DOHH2 (cell line): ENCODE results near the gene RAG2.

ENCODE experiments used
- H3F3A ChIP-seq: fragments of 200-600 bp; sonication (generic), shearing (Covaris generic); 2 replicates; pipeline ENCODE4 v1.6.0; 2016; ENCODE audit warnings: antibody characterized with exemption, mild to moderate bottlenecking; ENCODE audit not compliant: control insufficient read depth, insufficient read depth
- H3K27ac ChIP-seq: fragments of 200-600 bp; sonication (generic); 2 replicates; pipeline ENCODE4 v1.5.1; 2014; ENCODE audit warnings: low read depth, mild to moderate bottlenecking, low read length, moderate library complexity
- H3K27me3 ChIP-seq: fragments of 200-600 bp; sonication (generic); 2 replicates; pipeline ENCODE4 v1.6.1; 2014; ENCODE audit warnings: mild to moderate bottlenecking, low read length, mixed read lengths; ENCODE audit not compliant: control insufficient read depth
- H3K36me3 ChIP-seq: fragments of 200-600 bp; sonication (generic); 2 replicates; pipeline ENCODE4 v1.6.1; 2014; ENCODE audit warnings: mild to moderate bottlenecking, low read length, moderate library complexity, mixed read lengths; ENCODE audit not compliant: control insufficient read depth
- H3K4me1 ChIP-seq: fragments of 200-600 bp; sonication (generic); 2 replicates; pipeline ENCODE4 v1.6.1; 2014; ENCODE audit warnings: mild to moderate bottlenecking, low read length, mixed read lengths; ENCODE audit not compliant: control insufficient read depth
- H3K4me2 ChIP-seq: fragments of 200-600 bp; sonication (generic); 2 replicates; pipeline ENCODE4 v1.6.0; 2014; ENCODE audit warnings: mild to moderate bottlenecking, low read length, moderate library complexity
- H3K4me3 ChIP-seq: fragments of 200-600 bp; sonication (generic); 2 replicates; pipeline ENCODE4 v1.5.1; 2014; ENCODE audit warnings: mild to moderate bottlenecking, low read length, mixed read lengths
- H3K79me2 ChIP-seq: fragments of 200-600 bp; sonication (generic); 2 replicates; pipeline ENCODE4 v1.6.1; 2014; ENCODE audit warnings: mild to moderate bottlenecking, low read length, mixed read lengths; ENCODE audit not compliant: control insufficient read depth
- H3K9me2 ChIP-seq: fragments of 200-600 bp; sonication (generic); replicated peaks from 2 replicates; pipeline ENCODE4 v1.6.1; 2014; ENCODE audit warnings: mild to moderate bottlenecking, low read length, mixed read lengths; ENCODE audit not compliant: control insufficient read depth
- H3K9me3 ChIP-seq: fragments of 200-600 bp; sonication (generic); 2 replicates; pipeline ENCODE4 v1.6.1; 2014; ENCODE audit warnings: antibody characterized with exemption, low read length, mixed read lengths; ENCODE audit not compliant: control insufficient read depth, insufficient read depth
- H4K20me1 ChIP-seq: fragments of 200-600 bp; sonication (generic); 2 replicates; pipeline ENCODE4 v1.6.0; 2014; ENCODE audit warnings: low read depth, mild to moderate bottlenecking, antibody characterized with exemption, low read length, moderate library complexity; ENCODE audit not compliant: control insufficient read depth, insufficient read depth
- CTCF ChIP-seq: fragments of 200-600 bp; sonication (generic); IDR thresholded peaks from one replicate; pipeline ENCODE4 v1.5.1; 2014; ENCODE audit warnings: antibody characterized with exemption, mild to moderate bottlenecking, low read depth, low read length; ENCODE audit not compliant: poor library complexity, severe bottlenecking
- EZH2phosphoT487 ChIP-seq: fragments of 200-600 bp; sonication (generic); IDR thresholded peaks from 2 replicates; pipeline ENCODE4 v1.6.1; 2017; ENCODE audit warnings: borderline replicate concordance, mild to moderate bottlenecking, antibody characterized with exemption, low read length, moderate library complexity, mixed read lengths

The RAG2 gene

DNA sequence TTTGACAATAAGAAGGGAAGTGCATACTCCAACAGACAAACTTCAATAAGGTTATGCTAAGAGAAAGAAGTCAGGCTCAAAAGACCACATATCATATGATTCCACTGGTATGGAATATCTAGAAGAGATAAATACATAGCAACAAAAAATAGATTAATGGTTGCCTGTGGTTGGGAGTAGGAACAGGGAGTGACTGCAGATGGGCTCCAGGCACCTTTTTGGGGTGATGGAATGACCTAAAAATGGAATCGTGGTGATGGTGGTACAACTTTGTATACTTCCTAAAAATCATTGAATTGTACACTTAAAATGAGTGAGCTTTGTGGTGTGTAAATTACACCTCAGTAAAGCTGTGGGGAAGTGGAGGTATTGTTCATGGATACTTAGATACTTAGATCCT, 29.0 kb upstream of the RAG2 start:
- H3K4me3 ChIP-seq, result no peak overlapping the region
- H3K4me2 ChIP-seq, result no peak overlapping the region
- H3K27ac ChIP-seq, result no peak overlapping the region
- no peaks in the 10 kb centered on the region for H3K79me2 ChIP-seq
- no peaks in the 10 kb centered on the region for H4K20me1 ChIP-seq
- no peak for TF ChIP-seq CTCF
- TF ChIP-seq EZH2phosphoT487, result no peak
- no peaks in the 10 kb centered on the region for H3K9me2 ChIP-seq
- no peaks in the 10 kb centered on the region for H3K27me3 ChIP-seq
- no peaks in the 10 kb centered on the region for H3K9me3 ChIP-seq
- H3K4me1 ChIP-seq, result no peaks in the 10 kb centered on the region
- no peaks in the 10 kb centered on the region for H3K36me3 ChIP-seq
- H3F3A ChIP-seq, result no peaks in the 10 kb centered on the region

DNA sequence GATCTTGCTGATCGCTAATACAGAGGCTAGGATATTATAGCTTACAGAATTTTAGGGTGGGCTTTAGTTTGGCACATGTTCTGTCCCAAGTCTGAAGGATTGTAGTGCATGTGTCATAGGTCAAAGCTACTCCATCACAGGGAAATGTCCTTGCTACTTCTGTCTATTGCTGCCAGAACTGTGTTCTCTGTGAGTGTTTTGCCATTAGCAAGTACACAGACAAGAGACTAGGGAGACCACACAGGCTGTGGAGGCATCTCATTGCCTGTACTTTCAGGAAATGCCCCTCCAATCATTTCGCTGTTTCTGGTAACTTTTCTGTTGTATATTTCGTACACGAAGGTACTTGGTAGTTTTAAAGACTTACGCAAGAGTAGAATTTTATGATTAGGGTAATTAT, 25.5 kb upstream of the RAG2 start:
- H4K20me1 ChIP-seq, result no peaks in the 10 kb centered on the region
- no peaks in the 10 kb centered on the region for H3K9me3 ChIP-seq
- no peaks in the 10 kb centered on the region for H3K9me2 ChIP-seq
- no peaks in the 10 kb centered on the region for H3F3A ChIP-seq
- H3K27me3 ChIP-seq, result peaks cover 9% of the 10 kb centered on the region
- TF ChIP-seq EZH2phosphoT487 (no peak), CTCF (no peak)
- no peaks in the 10 kb centered on the region for H3K36me3 ChIP-seq
- no peak overlapping the region for H3K4me3 ChIP-seq
- H3K4me2 ChIP-seq, result no peak overlapping the region
- no peak overlapping the region for H3K27ac ChIP-seq
- H3K79me2 ChIP-seq, result no peaks in the 10 kb centered on the region
- no peaks in the 10 kb centered on the region for H3K4me1 ChIP-seq

DNA sequence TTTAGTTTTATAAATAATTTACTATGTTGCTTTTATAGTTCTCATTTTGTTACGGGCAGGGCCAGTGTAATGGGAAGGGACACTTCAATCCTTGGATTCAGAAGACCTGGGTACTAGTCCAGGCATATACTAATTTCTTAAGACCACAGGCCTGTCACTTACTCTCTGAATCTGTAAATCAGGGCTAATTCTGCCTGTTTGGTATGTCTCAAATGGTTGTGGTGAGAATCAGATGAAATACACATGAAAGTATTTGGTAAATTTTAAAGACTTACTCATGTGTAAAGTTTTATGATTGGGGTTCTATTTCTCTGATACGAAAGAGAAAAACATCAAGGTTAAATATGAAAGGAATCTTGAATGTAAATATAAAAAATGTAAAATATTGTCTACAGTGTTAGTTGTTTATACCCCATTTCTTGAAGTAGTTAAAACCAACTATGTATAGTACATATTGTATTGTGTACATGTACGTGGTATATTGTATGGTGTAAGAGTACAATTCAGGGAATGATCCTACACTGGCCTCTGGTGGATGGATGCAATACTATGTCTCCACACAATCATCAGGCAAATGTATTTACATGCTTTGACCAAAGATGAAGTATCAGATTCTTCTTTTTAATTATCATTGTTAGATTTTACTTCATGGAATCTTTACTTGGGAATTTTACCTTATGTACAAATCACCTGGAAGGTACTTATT, 24.5 kb upstream of the RAG2 start:
- Histone ChIP-seq H3K9me2 (no peaks in the 10 kb centered on the region), H3F3A (no peaks in the 10 kb centered on the region), H4K20me1 (no peaks in the 10 kb centered on the region), H3K36me3 (no peaks in the 10 kb centered on the region), H3K79me2 (no peaks in the 10 kb centered on the region), H3K4me1 (no peaks in the 10 kb centered on the region), H3K27me3 (peaks cover 9% of the 10 kb centered on the region), H3K27ac (no peak overlapping the region), H3K9me3 (no peaks in the 10 kb centered on the region), H3K4me2 (no peak overlapping the region), H3K4me3 (no peak overlapping the region)
- TF ChIP-seq CTCF (peak; percentile 12), EZH2phosphoT487 (no peak)
